ENCODE data around the gene HEPHL1.

Gene HEPHL1

DNA sequence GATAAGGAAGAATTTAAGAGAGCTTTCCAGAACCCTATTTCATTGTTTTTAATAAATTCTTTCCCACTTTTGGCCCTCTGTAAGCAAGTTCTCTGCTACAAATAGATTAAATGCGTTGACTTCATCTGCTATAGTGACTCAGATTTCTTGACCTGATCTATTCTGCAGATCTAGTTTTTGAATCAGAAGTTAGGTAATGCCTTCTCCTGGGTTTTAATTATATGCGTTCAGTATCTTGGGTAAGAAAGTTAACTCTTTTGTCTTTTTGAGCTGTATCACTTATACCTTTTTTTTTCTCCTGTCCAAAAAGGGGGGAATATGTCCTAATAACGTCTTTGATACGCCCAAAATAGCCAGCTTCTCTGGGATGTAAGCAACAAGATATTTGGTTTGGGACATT, 2.4 kb upstream of the HEPHL1 start:
- DNase-seq (ENCODE audit: low read depth in 2 of 2): no peak

DNA sequence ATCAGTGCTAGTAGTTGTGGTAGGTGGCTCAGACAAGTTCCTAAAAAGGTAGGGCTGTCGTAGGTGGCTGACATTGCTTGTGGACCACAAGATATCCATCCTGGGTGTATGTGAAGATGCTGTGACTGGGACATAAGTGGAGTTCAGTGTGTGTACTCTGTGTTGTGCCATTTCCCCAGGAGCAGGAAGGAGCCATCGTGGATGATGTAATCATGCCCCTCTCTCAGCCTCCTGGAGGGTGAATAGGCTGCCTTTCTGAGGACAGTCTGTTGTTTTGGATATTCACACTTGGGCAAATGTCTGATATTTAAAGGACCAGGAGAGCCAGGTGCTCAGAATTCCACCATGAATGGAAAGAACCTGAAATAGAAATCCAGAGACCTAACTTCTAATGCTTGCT, 2.7 kb downstream of the HEPHL1 start:
- DNase-seq (ENCODE audit: low read depth in 2 of 2): no peak

DNA sequence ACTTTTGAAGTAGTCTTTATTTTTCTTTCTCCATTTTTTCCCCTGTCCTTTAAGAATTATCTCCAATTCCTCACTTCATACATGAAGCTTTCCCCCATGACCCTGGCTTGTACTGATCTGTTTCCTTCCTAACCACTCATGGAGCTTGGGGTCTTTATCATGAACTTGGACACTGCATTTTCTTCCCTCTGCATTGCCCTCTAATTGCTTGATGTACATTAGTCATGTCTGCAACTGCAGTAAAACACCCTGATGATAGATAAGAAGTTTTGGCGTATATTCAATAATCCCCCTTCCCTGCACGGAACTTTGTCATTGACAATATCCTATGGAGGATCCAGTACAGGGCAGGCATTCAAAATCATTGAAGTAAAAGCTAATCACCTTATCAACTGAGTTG, 3.4 kb downstream of the HEPHL1 start:
- DNase-seq (ENCODE audit: low read depth in 2 of 2): no peak

DNA sequence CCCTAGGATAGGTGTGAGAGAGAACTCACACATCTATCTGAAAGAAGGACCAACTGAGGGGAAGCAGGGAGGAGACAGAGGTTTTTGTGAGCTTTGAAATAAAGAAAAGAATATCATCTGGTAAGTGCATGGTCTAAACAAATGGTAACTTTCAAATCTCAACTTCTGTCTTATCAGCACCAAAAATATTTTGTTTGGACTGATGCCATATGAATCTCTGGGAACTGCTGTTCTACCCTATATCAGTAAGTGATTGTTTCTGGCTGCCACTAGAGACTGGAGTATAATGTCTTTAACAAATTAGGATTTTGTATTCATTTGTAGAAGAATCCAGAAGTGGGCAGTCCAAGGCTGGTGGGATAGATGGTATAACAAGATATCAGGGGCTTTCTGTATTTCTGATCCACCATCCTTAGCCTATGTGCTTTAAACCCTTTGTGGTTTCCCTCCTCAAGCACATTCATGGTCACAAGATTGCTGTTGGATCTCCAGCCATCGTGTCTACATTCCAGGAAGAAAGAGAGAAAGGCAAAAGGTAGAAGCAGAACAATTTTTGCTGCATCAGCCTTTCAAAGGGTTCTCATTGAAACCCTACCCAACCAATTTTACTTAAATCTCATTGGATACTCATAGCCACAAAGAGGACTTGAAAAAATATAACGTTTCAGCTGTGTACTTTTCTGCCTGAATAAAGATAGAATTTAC, 4.7 kb downstream of the HEPHL1 start:
- no peak for DNase-seq (ENCODE audit: low read depth in 2 of 2)

DNA sequence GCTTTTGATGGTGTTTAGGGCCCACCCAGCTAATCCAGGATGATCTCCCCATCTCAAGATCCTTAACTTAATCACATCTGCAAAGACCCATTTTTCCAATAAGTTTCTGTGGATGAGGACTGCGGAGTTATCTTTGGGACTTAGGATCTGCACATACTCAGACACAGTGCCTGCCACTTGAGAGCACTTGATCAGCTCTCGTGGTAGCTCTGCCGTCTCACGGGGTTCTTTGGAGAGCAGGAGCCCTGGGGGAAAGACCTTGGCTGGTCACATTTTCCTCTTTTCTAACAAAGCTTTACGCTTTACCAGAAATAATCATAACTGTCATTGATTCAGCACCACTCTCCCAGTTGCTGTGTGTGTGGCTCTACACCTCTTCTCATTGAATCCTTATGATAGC, 6.1 kb downstream of the HEPHL1 start:
- DNase-seq (ENCODE audit: low read depth in 2 of 2): no peak

DNA sequence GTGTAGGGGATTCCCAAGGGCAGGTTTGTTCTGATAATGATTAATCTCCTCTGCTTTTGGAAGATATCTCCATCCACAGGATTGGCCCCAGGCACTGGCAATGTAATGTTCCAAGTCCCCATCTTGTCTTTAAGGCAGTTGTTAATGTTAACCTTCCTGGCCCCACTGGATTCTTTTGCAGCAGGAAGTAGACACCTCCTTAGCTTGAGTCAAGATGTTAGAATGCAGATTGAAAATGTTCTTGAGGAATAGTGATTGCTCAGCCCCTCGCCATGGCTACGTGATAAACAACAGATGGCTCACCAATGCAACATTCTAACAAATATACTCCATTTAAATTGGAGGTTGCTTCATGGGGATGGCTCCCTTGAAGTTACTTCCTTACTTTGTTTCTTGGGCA, 7.3 kb downstream of the HEPHL1 start:
- DNase-seq (ENCODE audit: low read depth in 2 of 2): no peak

DNA sequence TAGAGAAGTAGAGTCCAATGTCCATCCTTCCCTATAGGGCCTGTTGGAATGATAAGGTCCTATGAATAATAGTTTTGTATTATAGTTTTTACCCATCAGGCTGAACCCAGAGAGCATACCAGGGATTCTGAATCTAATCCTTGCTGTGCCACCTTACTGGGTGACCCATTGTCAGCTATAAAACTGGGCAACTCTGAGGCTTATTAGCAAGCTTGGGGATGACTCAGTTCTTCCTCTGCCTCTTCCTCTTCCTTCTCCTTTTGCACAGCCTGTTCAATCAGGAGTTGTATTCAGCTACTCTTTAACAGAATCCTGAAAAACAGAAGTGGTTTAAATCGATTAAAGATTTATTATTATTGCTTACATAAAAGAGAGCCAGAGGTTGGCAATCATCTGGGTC, 8.9 kb downstream of the HEPHL1 start:
- no peak for DNase-seq (ENCODE audit: low read depth in 2 of 2)

DNA sequence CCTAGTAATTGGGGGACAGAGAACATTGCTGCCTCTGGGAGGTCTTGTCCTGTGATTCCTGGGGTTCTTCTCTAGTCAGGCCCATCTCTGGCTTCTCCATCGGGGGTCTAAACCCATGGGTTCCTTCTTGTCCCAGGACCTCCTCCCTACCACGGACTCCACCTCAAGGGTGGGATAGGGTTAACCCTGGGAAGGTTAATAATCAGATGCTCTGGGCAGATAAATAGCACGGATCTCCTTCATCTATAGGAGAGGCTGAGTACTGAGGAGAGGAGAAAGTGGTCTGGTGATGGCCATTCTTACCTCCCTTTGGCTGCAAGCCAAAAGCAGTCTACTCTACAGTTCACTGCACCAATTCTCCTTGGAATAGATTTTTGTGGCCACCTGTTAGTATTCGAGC, 10.5 kb downstream of the HEPHL1 start:
- DNase-seq (ENCODE audit: low read depth in 2 of 2): no peak

DNA sequence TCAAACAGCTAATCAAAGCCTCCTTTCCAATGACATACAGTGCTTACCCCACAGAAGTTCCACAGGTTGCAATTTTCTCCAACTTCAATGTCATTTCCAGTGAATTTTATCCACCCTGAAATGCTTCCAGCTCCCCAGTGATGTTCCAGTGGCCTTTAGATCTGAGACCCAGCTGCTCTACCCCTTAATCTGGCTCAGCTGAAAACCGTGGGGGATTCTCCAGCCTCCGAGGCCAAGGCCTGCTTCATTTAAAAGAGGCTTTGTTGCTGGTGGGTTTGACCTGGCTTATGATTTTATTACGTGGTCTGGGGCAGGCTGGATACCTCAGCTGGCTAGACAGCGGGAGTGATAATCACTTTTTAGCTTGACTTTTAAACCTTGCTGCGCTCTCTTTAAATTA, 10.9 kb downstream of the HEPHL1 start:
- no peak for DNase-seq (ENCODE audit: low read depth in 2 of 2)

DNA sequence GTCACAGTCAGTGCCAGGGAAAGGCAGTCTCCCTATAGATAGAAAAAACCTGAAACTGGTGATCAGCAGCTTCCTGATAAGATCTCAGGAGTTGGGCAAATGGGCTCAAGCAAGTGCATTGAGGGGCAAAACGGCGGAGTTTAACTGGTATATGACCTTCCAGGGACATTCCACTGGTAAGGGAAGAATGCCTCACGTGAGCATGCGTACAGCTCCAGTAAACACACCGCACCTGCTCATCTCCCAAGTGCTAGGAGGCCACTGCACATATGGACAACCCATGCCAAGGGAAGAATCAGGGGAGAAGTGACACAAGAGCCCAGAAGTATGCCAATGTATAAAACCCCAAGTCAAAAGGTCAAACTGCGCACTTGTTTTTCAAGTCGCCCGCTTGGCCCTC, 11.6 kb downstream of the HEPHL1 start:
- DNase-seq (ENCODE audit: low read depth in 2 of 2): no peak

DNA sequence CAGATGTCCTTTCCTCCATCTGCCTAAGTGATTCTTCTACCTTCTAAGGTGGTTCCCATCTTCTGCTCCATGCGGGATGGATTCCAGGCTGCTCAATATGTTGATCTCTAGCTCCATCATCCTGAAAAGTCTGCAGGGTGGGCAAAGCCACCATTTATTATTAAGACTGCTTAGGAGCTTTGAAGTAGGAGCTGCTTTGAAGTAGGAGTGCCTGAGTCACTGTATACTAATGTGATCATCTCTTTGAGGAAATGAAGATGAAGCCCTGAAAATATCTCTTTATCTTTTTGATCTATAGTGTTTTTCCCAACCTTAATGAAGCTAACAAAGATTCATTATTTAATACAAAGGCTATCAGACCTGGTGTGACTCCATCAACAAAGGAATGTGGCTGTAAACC, 13.1 kb downstream of the HEPHL1 start:
- no peak for DNase-seq (ENCODE audit: low read depth in 2 of 2)

DNA sequence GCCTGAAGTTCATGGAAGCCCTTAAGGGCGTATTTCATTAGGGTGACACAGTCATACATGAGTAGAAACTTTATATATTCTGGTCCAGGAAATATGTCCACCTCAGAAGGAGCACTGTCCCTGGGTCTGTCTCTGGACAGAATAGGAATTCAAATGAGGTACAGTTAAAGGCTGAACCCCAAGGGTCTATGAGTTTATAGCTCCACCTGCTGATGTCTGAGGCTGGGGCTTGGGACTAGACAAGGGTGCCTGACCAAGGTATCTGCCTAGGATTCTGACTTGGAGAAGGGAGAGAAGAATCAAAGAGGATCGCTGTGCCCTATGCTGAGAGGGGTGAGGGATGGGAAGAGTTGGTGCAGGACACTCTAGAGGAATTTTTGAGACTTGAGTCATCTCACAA, 14.9 kb downstream of the HEPHL1 start:
- DNase-seq (ENCODE audit: low read depth in 2 of 2): no peak

DNA sequence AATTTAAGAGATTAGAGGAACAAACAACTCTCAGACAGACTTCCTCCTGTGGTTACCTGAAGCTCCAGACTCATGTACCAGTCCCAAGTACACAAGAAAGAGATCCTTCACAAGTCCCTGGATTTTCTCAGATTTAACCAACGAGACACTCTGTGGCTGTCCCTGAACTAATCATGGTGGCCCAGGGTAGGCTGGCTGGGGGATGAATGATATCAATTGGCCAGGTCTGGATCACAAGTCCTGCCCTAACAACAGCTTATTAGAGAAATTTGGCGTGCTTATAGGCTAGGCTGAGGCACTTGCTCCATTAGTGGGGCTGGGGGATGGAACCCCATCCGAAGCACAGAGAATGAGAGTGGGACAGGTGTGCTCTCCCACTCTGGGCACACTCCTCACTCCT, 22.1 kb downstream of the HEPHL1 start:
- no peak for DNase-seq (ENCODE audit: low read depth in 2 of 2)

DNA sequence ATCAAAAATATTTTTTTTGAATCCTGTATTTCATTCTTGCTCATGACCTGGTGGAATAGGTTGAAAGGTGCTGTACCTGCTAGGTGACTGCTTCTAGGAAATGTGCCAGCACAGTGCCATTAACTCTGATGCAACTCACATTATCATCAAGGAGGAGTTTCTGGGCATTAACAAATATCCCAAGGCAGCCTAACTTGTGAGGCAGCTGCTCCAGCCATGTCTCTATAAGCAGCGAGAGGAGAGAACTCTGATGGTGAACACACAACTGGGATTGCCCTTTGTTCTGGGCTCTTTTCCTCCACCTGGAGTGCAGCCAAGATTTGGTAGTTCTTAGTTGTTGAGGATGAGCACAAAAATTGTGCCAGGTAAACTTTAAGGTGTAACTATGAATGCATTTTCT, 25.6 kb downstream of the HEPHL1 start:
- no peak for DNase-seq (ENCODE audit: low read depth in 2 of 2)

DNA sequence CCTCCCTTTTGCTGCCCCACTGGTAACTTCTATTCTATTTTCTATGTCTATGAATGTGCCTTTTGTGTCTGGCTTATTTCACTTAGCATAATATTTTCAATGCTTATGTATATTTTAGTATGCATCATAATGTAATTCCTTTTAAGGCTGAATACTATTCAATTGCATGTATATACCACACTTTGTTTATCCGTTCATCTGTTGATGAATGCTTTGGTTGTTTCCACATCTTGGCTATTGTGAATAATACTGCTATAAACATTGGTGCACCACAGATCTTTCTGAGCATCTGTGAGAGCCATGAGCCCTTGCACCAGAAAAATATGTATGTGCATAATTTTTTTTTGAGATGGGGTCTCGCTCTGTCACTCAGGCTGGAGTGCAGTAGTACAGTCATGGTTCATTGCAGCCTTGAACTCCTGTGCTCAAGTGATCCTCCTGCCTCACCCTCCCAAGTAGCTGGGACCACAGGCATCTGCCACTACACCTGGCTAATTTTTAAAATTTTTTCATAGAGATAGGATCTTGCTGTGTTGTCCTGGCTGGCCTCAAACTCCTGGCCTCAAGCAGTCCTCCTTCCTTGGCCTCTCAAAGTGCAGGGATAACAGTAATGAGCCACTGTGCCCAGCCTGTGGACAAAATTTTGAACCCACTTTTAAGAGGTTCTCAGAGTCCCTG, 27.0 kb downstream of the HEPHL1 start:
- DNase-seq (ENCODE audit: low read depth in 2 of 2): no peak

DNA sequence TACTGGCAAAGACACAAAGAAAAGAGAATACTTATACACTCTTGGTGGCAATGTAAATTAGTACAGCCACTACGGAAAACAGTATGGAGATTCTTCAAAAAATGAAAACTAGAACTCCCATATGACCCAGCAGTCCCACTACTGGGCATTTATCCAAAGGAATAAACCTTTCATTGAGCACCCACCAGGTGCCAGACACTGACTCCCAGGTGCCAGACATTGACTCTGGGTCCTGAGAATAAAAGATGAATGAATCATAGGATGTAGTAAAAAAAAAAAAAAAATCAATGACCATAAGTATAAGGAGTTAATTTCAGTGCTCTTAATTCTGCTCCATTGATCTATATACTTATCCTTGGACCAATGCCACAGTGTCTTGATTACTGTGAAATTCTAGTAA, 28.2 kb downstream of the HEPHL1 start:
- DNase-seq (ENCODE audit: low read depth in 2 of 2): no peak

DNA sequence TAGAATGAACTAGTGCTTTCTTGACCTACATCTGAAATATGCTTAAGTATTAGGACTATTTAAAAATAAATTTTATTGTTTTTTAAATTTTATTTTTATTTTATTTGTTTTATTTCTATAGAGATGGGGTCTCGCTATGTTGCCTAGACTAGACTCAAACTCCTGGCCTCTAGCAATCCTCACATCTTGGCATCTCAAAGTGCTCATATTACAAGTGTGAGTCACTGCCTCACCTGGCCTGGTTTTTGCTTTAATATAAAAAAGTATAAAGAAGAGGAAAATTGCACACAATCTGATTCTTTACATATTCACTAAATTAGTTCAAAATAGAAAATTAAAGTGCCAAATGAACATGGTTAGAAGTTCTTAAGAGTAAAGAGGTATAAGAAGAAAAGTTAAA, 37.5 kb downstream of the HEPHL1 start:
- no peak for DNase-seq (ENCODE audit: low read depth in 2 of 2)

DNA sequence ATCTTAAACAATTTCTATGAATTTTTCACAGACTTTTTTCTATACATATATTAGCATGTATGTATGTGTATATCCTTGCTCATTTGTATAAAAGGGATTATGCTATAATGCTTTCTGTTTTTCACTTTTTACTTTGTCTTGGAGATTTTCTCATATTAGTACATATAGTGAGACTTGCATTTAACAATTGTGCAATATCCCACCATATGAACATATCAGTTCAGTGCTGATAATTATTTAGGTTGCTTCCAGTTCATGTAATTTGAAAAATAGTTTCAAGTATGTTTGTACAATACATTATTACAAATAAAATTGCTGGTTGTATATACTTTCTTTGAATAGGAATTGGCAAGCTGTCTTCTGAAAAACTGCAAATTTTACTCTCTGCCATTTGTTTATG, 37.9 kb downstream of the HEPHL1 start:
- DNase-seq (ENCODE audit: low read depth in 2 of 2): no peak

DNA sequence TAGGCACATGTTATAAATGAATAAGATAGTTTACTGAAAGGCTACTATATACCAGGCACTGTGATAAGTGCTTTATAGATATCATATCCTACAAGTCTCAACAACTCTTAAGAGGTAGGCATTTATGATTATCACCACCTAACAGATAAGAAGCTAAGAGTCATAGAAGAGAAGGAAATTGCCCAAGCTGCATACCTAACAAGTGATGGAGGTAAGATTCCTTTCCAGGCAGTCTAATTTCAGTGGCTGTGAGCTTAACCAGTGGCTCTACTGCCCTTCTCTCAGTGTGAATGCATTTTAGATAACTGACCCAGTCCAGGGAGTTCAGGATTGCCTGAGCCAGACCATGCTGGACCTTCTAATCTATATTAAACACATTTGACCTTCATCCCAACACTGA, 39.2 kb downstream of the HEPHL1 start:
- no peak for DNase-seq (ENCODE audit: low read depth in 2 of 2)

DNA sequence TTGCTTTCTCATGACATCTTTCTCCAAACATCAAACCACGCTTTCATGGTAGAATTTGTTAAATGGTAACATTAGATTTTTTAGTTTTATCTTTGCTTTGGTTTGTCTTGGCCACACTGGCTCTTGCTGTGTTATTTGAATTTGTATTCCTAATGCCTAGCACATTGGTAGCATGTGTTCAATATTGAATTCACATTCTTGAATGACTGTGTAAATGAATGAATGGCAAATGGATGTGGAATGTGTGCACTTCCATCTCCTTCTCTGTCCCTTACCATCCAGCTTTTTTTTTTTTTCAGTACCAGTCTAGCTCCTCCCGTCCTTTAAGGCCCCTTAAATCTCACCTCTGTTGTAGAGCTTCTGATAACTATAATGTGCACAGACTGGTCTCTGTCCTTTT, 41.2 kb downstream of the HEPHL1 start:
- DNase-seq (ENCODE audit: low read depth in 2 of 2): no peak

DNA sequence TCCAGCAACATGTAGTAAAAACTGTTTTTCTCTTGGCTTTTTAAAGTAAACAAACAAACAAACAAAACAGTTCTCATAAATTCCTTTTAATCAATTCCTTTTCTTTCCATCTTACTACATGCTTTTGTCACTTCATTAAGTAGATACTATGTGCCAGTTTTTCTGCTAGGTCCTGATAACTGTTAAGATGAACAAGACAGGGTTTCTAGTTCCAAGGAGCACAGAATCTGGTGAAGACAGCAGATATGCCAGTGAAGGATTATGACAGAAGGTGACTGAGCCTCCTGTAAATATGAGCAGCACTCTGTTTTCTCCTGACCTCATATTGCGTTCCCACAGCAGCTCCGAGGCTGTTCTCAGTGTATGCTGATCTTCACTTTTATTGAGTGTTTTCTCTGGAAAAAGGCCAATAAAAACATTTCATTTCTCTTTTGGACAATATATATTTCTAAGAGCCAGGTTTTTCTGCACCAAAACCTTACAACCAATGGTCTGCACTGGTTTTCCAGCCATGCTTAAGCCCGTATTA, 45.8 kb downstream of the HEPHL1 start:
- DNase-seq (ENCODE audit: low read depth in 2 of 2): no peak

DNA sequence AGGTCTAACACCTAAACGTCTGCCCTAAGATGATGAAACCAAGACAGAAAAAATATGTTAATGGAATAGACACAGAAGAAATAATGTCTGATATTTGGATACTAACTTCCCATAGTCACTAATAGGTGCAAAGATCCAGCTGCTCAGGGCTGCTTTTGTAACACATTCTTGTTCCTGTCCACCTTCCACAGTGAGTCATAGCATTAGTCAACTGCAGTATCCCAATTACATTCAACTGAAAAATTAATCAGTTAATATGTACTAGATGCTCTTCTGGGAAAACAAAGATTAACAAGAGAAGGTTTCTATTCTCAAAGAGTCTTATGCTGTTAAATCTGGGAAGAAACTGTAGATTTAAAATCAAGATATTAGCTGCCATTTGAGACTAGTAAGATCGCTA, 47.6 kb downstream of the HEPHL1 start:
- DNase-seq (ENCODE audit: low read depth in 2 of 2): no peak

DNA sequence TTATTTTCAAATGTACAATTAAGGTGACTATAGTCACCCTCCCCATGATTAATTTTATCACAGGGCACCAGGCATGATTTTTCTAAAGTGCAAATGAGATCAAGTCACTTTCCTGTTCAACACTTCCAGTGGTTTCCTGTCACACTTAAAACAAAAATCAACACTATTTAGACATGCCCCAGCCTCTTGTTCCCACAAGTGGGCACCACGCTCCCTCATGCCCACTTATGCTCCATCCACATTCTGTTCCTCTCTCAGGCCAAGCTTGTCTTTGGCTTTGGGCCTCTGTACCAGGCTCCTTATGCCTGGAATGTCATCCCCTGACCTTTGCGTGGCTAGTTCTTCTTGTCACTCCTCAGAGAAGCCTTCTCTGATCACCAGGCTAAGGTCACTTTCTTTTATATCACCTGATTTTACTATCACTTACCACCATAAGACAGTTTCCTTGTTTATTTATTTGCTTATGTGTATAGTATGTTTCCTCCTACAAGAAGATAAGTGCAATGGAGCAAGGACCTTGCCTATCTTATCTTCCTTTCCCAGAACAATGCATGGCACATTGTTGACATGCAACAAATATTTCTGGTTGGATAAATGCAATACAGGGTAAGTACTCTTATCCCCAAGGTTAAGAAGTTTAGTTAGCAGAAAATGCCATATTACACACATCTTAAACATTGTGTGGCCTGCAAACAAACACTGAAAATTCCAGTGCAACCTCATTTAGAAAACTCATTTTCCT, 56.6 kb downstream of the HEPHL1 start:
- DNase-seq (ENCODE audit: low read depth in 2 of 2): no peak
